Muscle layer of duodenum (tissue), 2 donors: ENCODE data around the gene NDUFB1.
A peak's percentile ranks its signal among the peaks of the same experiment; 100 is the strongest.

Experiments
- H3K27ac ChIP-seq: one replicate; pipeline ENCODE4 v1.7.0; 2013; ENCODE audit warnings: mild to moderate bottlenecking, low read length
- H3K27me3 ChIP-seq: one replicate; pipeline ENCODE4 v1.7.0; 2013; ENCODE audit warnings: low read depth, mild to moderate bottlenecking, control low read depth, low read length
- H3K36me3 ChIP-seq, 2 donors: one replicate each; pipeline ENCODE4 v1.7.0; 2013; ENCODE audit warnings: low read length in 2 of 2, control low read depth in 1 of 2, mild to moderate bottlenecking in 1 of 2; ENCODE audit not compliant: insufficient read depth in 2 of 2, control insufficient read depth in 1 of 2
- H3K4me1 ChIP-seq, 2 donors: one replicate each; pipeline ENCODE4 v1.7.0; 2013; ENCODE audit warnings: low read length in 2 of 2, mild to moderate bottlenecking in 2 of 2, control low read depth in 1 of 2, moderate library complexity in 1 of 2; ENCODE audit not compliant: insufficient read depth in 2 of 2, control insufficient read depth in 1 of 2
- H3K4me3 ChIP-seq, 2 donors: one replicate each; pipeline ENCODE4 v1.7.0; 2013; ENCODE audit warnings: low read length in 2 of 2, low read depth in 1 of 2, mild to moderate bottlenecking in 1 of 2
- H3K9me3 ChIP-seq, 2 donors: one replicate each; pipeline ENCODE4 v1.7.0; 2013; ENCODE audit warnings: low read length in 2 of 2, control low read depth in 1 of 2, mild to moderate bottlenecking in 1 of 2; ENCODE audit not compliant: control insufficient read depth in 1 of 2
- donor health status: healthy.

NDUFB1 gene

GRCh38 chr14:92122761-92123160, 1.3 kb upstream of the NDUFB1 start:
- Histone ChIP-seq H3K4me1 (peaks cover 11 to 31% of the 10 kb centered on the region in 2 donors), H3K4me3 (peak overlapping the region; percentile 93 to 95), H3K27me3 (no peaks in the 10 kb centered on the region), H3K27ac (peak overlapping the region; percentile 96), H3K36me3 (peaks cover 0 to 5% of the 10 kb centered on the region in 2 donors), H3K9me3 (no peaks in the 10 kb centered on the region)

DNA sequence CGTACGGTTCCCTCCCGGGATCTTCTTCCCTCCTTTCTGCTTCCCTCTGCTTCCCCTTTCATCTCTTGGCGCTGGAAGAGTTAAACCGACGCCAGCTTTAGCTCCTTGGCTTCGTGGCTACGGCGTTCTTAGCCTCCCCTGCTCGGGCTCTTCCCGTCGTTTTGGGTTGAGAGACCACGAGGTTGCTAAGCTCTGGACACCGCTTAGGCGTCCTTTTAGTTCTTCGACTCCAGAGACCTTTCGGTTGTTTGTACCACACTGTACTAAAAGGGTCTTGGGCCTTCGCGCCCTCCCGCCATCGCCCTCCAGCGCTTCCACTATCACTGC, 808 bp upstream of the NDUFB1 start:
- Histone ChIP-seq H3K4me1 (peaks cover 11 to 31% of the 10 kb centered on the region in 2 donors), H3K27me3 (no peaks in the 10 kb centered on the region), H3K36me3 (peaks cover 0 to 7% of the 10 kb centered on the region in 2 donors), H3K9me3 (no peaks in the 10 kb centered on the region), H3K27ac (peak overlapping the region; percentile 96), H3K4me3 (peak overlapping the region; percentile 93 to 95)

DNA sequence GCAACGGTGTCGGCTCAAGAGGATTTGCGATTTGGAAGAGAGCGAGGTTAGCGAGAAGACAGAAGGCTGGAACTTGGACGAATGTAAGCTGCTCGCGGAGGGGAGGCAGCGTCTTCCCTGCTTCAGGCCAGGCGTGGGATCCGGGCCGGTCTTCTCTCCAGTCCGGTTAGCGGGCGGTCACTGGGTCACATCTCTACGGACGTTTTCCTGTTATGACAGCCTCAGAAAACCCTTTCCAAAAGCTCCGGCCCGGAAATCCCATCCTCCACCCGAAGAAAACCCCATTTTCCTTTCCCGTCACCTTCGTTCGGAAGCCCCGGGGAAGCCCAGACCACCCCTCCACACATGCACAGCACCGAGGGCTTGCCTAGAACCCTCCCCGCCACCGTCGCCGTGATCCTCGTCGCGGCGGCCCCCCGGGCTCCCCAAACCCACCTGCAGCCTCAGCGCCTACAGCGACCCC, 268 bp downstream of the NDUFB1 start:
- Histone ChIP-seq H3K27ac (peak overlapping the region; percentile 96), H3K4me3 (peak overlapping the region; percentile 93 to 95), H3K27me3 (no peaks in the 10 kb centered on the region), H3K36me3 (peaks cover 4% of the 10 kb centered on the region in 2 donors), H3K4me1 (peaks cover 11 to 31% of the 10 kb centered on the region in 2 donors), H3K9me3 (no peaks in the 10 kb centered on the region)

GRCh38 chr14:92109490-92109889, 12.0 kb downstream of the NDUFB1 start:
- Histone ChIP-seq H3K4me3 (no peak overlapping the region), H3K27ac (no peak overlapping the region), H3K27me3 (no peaks in the 10 kb centered on the region), H3K36me3 (no peaks in the 10 kb centered on the region), H3K9me3 (no peaks in the 10 kb centered on the region), H3K4me1 (peaks cover 0 to 8% of the 10 kb centered on the region in 2 donors)

GRCh38 chr14:92108345-92109254, 12.9 kb downstream of the NDUFB1 start:
- no peak overlapping the region for H3K27ac ChIP-seq
- peaks cover 0 to 13% of the 10 kb centered on the region in 2 donors for H3K4me1 ChIP-seq
- no peak overlapping the region for H3K4me3 ChIP-seq
- no peaks in the 10 kb centered on the region for H3K27me3 ChIP-seq
- H3K9me3 ChIP-seq, result no peaks in the 10 kb centered on the region
- H3K36me3 ChIP-seq, result no peaks in the 10 kb centered on the region

DNA sequence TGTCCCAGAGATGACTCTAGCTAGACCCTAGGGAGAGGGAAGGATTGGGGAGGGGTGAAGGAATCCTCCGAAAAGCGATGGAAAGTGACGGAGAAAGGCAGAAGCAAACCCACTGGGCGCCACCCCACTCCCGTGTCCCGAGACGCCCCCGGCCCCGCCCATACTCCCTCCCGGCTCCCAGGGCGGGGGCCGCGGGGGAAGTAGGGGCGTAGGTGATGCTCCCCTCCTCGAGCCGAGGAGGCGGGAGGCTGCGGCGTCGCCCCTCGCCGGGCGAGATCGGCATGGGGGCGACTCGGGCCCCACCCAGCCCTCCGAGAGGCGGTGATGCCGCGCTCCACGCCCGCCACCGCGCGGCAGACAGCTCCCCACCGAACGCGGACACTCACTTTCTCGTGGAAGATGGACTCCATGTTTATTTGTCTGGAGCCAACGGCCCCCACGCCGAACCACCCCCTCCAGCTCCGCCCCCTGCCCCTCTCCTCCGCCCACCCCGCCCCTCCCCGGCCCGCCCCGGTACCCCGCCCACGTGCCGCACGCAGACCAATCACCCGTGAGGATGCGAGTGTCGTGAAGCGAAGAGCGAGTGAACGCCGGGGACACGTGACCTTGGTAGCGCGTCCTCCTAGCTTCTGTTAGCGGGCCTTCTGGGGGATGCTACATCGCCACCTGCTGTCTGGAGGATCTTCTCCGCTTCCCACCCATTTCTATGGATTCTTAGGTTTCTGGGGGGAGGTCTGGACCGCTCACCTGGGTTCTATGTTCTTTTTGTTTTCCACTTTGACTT, 15.2 kb downstream of the NDUFB1 start, which contains the start of gene ATXN3:
Gene ATXN3, minus strand, starts transcription at position 440 of the 784 bp plus-strand sequence. Its CDS starts 30 bp downstream, at position 410.
- Histone ChIP-seq H3K4me1 (peaks cover 0 to 20% of the 10 kb centered on the region in 2 donors), H3K9me3 (no peaks in the 10 kb centered on the region), H3K27ac (peak within 1 kb of the TSS; percentile 99), H3K4me3 (peak within 1 kb of the TSS; percentile 94 to 99), H3K36me3 (no peaks in the 10 kb centered on the region), H3K27me3 (no peaks in the 10 kb centered on the region)

DNA sequence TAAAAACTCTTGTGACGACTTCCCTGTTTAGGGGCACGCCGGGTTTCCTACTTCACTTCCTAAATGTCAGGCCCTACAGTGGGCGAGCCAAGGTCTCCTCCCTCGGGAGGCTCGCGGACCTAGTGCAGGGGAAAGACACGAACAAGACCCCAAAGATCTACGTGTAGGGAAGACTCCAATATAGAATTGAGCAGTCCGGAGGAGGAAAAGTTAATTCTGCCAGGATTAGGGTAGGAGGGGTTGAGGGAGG, 15.7 kb downstream of the NDUFB1 start:
- Histone ChIP-seq H3K27me3 (no peaks in the 10 kb centered on the region), H3K27ac (peak overlapping the region; percentile 99), H3K4me1 (peaks cover 0 to 20% of the 10 kb centered on the region in 2 donors), H3K4me3 (peak overlapping the region; percentile 94 to 99), H3K36me3 (no peaks in the 10 kb centered on the region), H3K9me3 (no peaks in the 10 kb centered on the region)

- Histone ChIP-seq H3K9me3 (no peaks in the 10 kb centered on the region), H3K27ac (peak overlapping the region; percentile 99), H3K4me3 (peak overlapping the region; percentile 94 to 99), H3K4me1 (peaks cover 0 to 22% of the 10 kb centered on the region in 2 donors), H3K27me3 (no peaks in the 10 kb centered on the region), H3K36me3 (no peaks in the 10 kb centered on the region)
Observed at GRCh38 chr14:92105073-92105892, 16.2 kb downstream of the NDUFB1 start.

DNA sequence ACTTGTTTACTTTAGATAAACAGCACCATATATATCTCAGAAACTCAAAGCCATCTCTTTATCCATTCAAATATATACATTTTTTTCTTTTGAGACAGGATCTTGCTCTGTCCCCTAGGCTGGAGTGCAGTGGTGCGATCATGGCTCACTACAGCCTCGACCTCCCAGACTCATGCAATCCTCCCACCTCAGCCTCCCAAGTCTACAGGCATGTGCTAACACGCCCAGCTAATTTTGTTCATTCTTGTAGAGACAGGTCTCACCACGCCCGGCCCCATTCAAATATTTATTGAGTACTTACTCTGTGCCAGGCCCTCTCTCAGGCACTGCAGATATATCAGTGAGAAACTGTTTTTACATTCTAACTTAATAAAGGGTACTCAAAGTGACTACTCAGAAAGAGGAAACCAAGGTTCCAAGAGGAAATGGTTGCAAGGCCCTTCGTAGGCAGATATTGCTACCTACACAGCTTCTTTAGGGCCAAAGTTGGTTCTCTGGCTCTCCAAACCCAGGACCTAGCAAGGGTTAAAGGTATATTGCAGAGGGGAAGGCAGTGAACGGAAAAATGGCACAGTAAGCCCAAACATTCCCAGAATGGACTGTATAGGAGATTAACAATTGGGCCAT, 18.0 kb downstream of the NDUFB1 start:
- H3K27ac ChIP-seq, result no peak overlapping the region
- H3K4me3 ChIP-seq, result no peak overlapping the region
- H3K9me3 ChIP-seq, result no peaks in the 10 kb centered on the region
- no peaks in the 10 kb centered on the region for H3K36me3 ChIP-seq
- H3K4me1 ChIP-seq, result peaks cover 0 to 23% of the 10 kb centered on the region in 2 donors
- H3K27me3 ChIP-seq, result no peaks in the 10 kb centered on the region

DNA sequence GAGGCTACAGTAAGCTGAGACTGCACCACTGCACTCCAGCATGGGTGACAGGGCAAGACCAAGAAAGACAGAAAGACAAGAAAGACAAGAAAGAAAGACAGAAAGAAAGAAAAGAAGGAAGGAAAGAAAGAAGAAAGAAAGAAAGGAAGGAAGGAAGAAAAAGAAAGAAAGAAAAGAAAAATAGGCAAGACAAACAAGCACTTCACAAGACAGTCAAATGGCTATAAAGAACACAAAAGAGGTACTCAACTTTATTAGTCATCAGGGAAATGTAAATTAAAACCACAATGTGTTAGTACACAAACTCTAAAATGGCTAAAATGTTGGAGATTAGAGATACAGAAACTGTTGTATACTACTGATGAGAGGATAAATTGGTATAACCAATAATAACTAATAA, 21.7 kb downstream of the NDUFB1 start:
- Histone ChIP-seq H3K27ac (no peak overlapping the region), H3K9me3 (no peaks in the 10 kb centered on the region), H3K36me3 (peaks cover 7 to 13% of the 10 kb centered on the region in 2 donors), H3K4me3 (no peak overlapping the region), H3K27me3 (no peaks in the 10 kb centered on the region), H3K4me1 (peaks cover 0 to 18% of the 10 kb centered on the region in 2 donors)
